ENCODE data around the gene FLNA.
"Not testable (repeated sequence)": the region's sequence is repeated elsewhere in the genome, so short reads cannot be mapped to it uniquely, and the experiment has no call there.

FLNA gene

DNA sequence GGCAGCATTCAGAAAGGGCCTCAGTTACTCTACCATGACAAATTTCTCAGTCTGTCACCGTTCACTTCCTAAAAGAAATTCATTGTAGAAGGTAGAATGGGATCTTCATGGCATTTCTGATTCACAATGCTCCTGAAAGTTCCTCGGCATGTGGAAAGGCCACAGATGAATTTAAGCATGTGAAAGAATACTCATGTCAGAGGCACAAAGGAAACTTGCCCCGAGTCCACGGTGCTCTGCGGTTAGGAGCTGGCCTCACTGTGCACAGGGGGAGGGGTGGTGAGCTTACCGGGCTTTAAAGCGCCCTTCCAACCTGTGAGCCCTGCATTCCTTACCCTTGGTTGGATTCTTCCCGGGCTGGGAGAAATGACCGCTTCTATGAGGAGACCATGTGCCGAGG, 69.6 kb downstream of the FLNA start:
- DNase-seq, result no peak

DNA sequence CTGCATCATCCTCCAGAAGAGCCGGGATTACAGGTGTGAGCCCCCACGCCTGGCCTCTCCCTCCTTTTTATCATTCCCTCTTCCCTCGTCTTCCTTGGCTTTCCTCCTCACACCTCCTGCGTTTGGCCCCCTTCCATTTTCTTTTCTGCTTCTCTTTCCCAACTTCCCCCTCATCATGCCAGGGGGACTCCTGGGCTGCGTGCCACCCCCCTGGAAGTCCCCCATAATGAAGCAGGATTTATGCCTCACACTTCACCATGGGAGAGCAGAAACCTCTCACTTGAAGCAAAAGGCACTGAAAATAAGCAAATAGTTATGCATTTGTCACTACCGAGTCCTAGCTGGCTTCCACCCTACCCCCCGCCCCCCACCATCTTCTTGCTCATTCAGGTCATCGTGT, 71.0 kb downstream of the FLNA start:
- no peak for DNase-seq

DNA sequence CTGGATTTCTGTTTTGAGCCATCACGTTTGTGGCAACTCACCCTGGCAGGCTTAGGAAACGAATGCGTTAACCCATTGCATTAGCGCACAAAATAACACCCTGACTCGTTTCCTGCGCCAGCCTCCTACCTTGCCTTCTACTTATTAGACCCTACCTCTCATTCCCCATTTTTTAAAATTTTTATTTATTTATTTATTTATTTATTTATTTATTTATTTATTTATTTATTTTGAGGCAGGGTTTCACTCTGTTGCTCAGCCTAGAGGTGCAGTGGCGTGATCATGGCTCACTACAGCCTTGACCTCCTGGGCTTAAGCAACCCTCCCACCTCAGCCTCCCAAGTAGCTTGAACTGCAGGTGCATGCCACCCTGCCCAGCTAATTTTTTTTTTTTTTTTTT, 71.4 kb downstream of the FLNA start:
- DNase-seq, result not testable (repeated sequence)

DNA sequence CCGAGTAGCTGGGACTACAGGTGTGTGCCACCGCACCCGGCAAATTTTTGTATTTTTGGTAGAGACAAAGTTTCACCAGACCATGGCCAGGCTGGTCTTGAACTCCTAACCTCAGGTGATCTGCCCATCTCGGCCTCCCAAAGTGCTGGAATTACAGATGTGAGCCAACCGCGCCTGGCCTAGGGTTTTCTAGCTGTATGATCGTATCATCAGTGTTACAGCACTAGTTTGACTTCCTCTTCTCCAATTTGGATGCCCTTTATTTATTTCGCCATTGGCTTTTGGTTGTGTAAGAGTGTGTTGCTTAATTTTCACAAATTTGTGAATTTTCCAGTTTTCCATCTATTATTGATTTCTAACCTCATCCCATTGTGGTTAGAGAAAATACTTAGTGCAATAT, 73.6 kb downstream of the FLNA start:
- no peak for DNase-seq
